Spleen (tissue), 7 donors: ENCODE measurements around the gene SLC25A1.

Source experiments
- POLR2A ChIP-seq, 3 donors: fragments of 450-650 bp; IDR thresholded peaks; one replicate each; pipeline ENCODE4 v1.5.1; 2017; ENCODE audit warnings: antibody characterized with exemption in 3 of 3, mild to moderate bottlenecking in 1 of 3
- POLR2AphosphoS5 ChIP-seq, 3 donors: sonication (generic); formaldehyde crosslinking; IDR thresholded peaks; one replicate each; pipeline ENCODE4 v1.5.1; 2017; ENCODE audit warnings: antibody characterized with exemption in 3 of 3
- TF ChIP-seq, protein P1 (sequence below), 11 experiments: fragments of 200-600 bp in 7 of 11; fragments of 450-650 bp in 4 of 11; sonication (generic) in 4 of 11; IDR thresholded peaks in 8 of 11; conservative IDR thresholded peaks in 3 of 11; 1 replicate in 7 of 11; 2 replicates in 4 of 11; pipeline versions ENCODE4 v1.4.0 to v1.8.0; 2016 to 2021; ENCODE audit warnings: antibody characterized with exemption in 11 of 11, inconsistent platforms in 4 of 11, mild to moderate bottlenecking in 1 of 11
- donor health status: DM: no; HTN: no; CAD: no; lungs with moderate emphysema.
- donor health status: DM: no; HTN: no; CAD: no.
- donor health status: DM: no; HTN: no; CAD: no.

GRCh38 chr22:19222242-19223005 is 43.9 kb upstream of the SLC25A1 start:
- TF ChIP-seq, protein P1, sequence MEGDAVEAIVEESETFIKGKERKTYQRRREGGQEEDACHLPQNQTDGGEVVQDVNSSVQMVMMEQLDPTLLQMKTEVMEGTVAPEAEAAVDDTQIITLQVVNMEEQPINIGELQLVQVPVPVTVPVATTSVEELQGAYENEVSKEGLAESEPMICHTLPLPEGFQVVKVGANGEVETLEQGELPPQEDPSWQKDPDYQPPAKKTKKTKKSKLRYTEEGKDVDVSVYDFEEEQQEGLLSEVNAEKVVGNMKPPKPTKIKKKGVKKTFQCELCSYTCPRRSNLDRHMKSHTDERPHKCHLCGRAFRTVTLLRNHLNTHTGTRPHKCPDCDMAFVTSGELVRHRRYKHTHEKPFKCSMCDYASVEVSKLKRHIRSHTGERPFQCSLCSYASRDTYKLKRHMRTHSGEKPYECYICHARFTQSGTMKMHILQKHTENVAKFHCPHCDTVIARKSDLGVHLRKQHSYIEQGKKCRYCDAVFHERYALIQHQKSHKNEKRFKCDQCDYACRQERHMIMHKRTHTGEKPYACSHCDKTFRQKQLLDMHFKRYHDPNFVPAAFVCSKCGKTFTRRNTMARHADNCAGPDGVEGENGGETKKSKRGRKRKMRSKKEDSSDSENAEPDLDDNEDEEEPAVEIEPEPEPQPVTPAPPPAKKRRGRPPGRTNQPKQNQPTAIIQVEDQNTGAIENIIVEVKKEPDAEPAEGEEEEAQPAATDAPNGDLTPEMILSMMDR (IDR thresholded peaks at IDR 0.05 in 8 of 11, conservative IDR thresholded peaks at IDR 0.05 in 3 of 11) = no peak
- TF ChIP-seq POLR2A (IDR thresholded peaks at IDR 0.05) (no peak), POLR2AphosphoS5 (IDR thresholded peaks at IDR 0.05) (no peak)
